Medulla oblongata (tissue), 1 donor: Measurements from ENCODE around the gene RAB10.
A peak's percentile ranks its signal among the peaks of the same experiment; 100 is the strongest.
"Not testable (repeated sequence)": the region's sequence is repeated elsewhere in the genome, so short reads cannot be mapped to it uniquely, and the experiment has no call there.

ENCODE experiments used
- DNase-seq: peaks from one replicate; pipeline ENCODE4 v3.0.0-alpha.2; 2015; ENCODE audit errors: extremely low spot score

Gene RAB10

GRCh38 chr2:26157580-26157979 lies 123.7 kb downstream of the RAB10 start:
- DNase-seq, result no peak

- no peak for DNase-seq
Measured at GRCh38 chr2:26161926-26162325, 128.0 kb downstream of the RAB10 start.

GRCh38 chr2:26162963-26163362 lies 129.1 kb downstream of the RAB10 start:
- DNase-seq, result no peak

- DNase-seq, result peak; percentile 89
Measured at GRCh38 chr2:26164231-26164630, 130.3 kb downstream of the RAB10 start.

GRCh38 chr2:26164641-26165211 lies 130.8 kb downstream of the RAB10 start:
- DNase-seq, result no peak

- DNase-seq, result no peak
Measured at GRCh38 chr2:26165403-26165802, 131.5 kb downstream of the RAB10 start.

GRCh38 chr2:26166541-26166940 lies 132.7 kb downstream of the RAB10 start:
- DNase-seq, result not testable (repeated sequence)

- no peak for DNase-seq
Measured at GRCh38 chr2:26168785-26169184, 134.9 kb downstream of the RAB10 start.

GRCh38 chr2:26169226-26169625 lies 135.3 kb downstream of the RAB10 start:
- DNase-seq, result no peak

GRCh38 chr2:26169681-26170414 lies 136.0 kb downstream of the RAB10 start:
- DNase-seq, result no peak

GRCh38 chr2:26170795-26171194 lies 136.9 kb downstream of the RAB10 start:
- no peak for DNase-seq

GRCh38 chr2:26172189-26172870 lies 138.4 kb downstream of the RAB10 start:
- no peak for DNase-seq

- no peak for DNase-seq
Measured at GRCh38 chr2:26172871-26173775, 139.2 kb downstream of the RAB10 start, which contains the start of gene GAREM2. Gene GAREM2, plus strand, starts transcription at chr2:26173088. Its CDS starts 133 bp downstream, at chr2:26173221.

- DNase-seq, result peak; percentile 57
Measured at GRCh38 chr2:26173776-26174482, 140.0 kb downstream of the RAB10 start.

- DNase-seq, result no peak
Measured at GRCh38 chr2:26174691-26175465, 141.0 kb downstream of the RAB10 start.

- no peak for DNase-seq
Measured at GRCh38 chr2:26175466-26176278, 141.8 kb downstream of the RAB10 start.

- no peak for DNase-seq
Measured at GRCh38 chr2:26176279-26176615, 142.4 kb downstream of the RAB10 start.

- no peak for DNase-seq
Measured at GRCh38 chr2:26177122-26177521, 143.2 kb downstream of the RAB10 start.

GRCh38 chr2:26178246-26178645 lies 144.4 kb downstream of the RAB10 start:
- no peak for DNase-seq
